IMR-90 (cell line): ENCODE data around the gene UBE2QL1.

Source experiments
- BHLHE40 ChIP-seq: fragments of 150-350 bp; IDR thresholded peaks from 2 replicates; pipeline ENCODE4 v1.6.1; 2016; ENCODE audit warnings: mild to moderate bottlenecking, low read depth, low read length
- CEBPB ChIP-seq: IDR thresholded peaks from 2 replicates; pipeline ENCODE4 v1.6.1; 2012; ENCODE audit warnings: low read depth, low read length, improper control_type of control experiment
- FOS ChIP-seq: fragments of 150-350 bp; IDR thresholded peaks from 2 replicates; pipeline ENCODE4 v1.6.1; 2016; ENCODE audit warnings: low read depth, low read length
- MAFK ChIP-seq: IDR thresholded peaks from 2 replicates; pipeline ENCODE4 v1.6.1; 2012; ENCODE audit warnings: low read depth, low read length, improper control_type of control experiment
- MAZ ChIP-seq: IDR thresholded peaks from 2 replicates; pipeline ENCODE4 v1.6.1; 2012; ENCODE audit warnings: low read depth, mild to moderate bottlenecking, low read length, improper control_type of control experiment, moderate library complexity, borderline replicate concordance
- MXI1 ChIP-seq: IDR thresholded peaks from 2 replicates; pipeline ENCODE4 v1.6.1; 2012; ENCODE audit warnings: low read depth, mild to moderate bottlenecking, low read length, moderate library complexity, borderline replicate concordance
- NFE2L2 ChIP-seq: fragments of 150-350 bp; IDR thresholded peaks from 2 replicates; pipeline ENCODE4 v1.6.1; 2016; ENCODE audit warnings: low read depth, mild to moderate bottlenecking, low read length
- POLR2A ChIP-seq: IDR thresholded peaks from 2 replicates; pipeline ENCODE4 v1.6.1; 2012; ENCODE audit warnings: mild to moderate bottlenecking, low read depth, low read length
- RAD21 ChIP-seq: IDR thresholded peaks from 2 replicates; pipeline ENCODE4 v1.6.1; 2012; ENCODE audit warnings: low read length, improper control_type of control experiment
- RCOR1 ChIP-seq: IDR thresholded peaks from 2 replicates; pipeline ENCODE4 v1.6.1; 2012; ENCODE audit warnings: mild to moderate bottlenecking, low read length, improper control_type of control experiment; ENCODE audit not compliant: insufficient replicate concordance
- TF ChIP-seq, protein P1 (sequence below): fragments of 150-350 bp; IDR thresholded peaks from 2 replicates; pipeline ENCODE4 v1.6.1; 2017; ENCODE audit warnings: mild to moderate bottlenecking, antibody characterized with exemption, low read length, low read depth
- TF ChIP-seq, protein P2 (sequence below): conservative IDR thresholded peaks from 2 replicates; pipeline ENCODE4 v1.5.1; 2012; ENCODE audit warnings: mild to moderate bottlenecking, low read depth, low read length, improper control_type of control experiment
- TF ChIP-seq, protein P3 (sequence below): fragments of 150-350 bp; IDR thresholded peaks from 2 replicates; pipeline ENCODE4 v1.6.1; 2016; ENCODE audit warnings: low read depth, mild to moderate bottlenecking, low read length, moderate library complexity, borderline replicate concordance

DNA sequence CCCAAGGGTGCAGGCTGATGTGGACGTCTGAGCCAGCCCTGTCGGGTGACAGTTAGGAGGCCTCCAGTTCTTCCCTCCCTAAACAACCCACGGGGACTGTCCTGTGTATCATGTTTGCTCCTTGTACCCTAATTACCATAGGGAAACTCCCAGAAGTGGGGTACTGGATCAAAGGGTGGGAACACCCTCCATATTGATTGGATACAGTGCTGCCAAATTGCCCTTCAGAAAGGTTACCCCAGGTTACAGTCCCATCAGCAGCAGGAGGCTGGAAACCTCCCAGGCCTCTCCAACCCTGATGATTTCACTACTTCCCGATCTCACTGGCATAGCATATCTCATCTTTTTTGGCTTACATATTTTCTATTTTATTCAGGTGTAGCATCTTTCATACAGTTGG, 22.0 kb downstream of the UBE2QL1 start:
- TF ChIP-seq, protein P1, sequence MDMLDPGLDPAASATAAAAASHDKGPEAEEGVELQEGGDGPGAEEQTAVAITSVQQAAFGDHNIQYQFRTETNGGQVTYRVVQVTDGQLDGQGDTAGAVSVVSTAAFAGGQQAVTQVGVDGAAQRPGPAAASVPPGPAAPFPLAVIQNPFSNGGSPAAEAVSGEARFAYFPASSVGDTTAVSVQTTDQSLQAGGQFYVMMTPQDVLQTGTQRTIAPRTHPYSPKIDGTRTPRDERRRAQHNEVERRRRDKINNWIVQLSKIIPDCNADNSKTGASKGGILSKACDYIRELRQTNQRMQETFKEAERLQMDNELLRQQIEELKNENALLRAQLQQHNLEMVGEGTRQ, result no peak
- TF ChIP-seq MAZ (no peak), CEBPB (no peak), MXI1 (no peak), POLR2A (no peak), FOS (no peak), RCOR1 (no peak), BHLHE40 (no peak), RAD21 (no peak), NFE2L2 (no peak), MAFK (no peak)
- TF ChIP-seq, protein P2, sequence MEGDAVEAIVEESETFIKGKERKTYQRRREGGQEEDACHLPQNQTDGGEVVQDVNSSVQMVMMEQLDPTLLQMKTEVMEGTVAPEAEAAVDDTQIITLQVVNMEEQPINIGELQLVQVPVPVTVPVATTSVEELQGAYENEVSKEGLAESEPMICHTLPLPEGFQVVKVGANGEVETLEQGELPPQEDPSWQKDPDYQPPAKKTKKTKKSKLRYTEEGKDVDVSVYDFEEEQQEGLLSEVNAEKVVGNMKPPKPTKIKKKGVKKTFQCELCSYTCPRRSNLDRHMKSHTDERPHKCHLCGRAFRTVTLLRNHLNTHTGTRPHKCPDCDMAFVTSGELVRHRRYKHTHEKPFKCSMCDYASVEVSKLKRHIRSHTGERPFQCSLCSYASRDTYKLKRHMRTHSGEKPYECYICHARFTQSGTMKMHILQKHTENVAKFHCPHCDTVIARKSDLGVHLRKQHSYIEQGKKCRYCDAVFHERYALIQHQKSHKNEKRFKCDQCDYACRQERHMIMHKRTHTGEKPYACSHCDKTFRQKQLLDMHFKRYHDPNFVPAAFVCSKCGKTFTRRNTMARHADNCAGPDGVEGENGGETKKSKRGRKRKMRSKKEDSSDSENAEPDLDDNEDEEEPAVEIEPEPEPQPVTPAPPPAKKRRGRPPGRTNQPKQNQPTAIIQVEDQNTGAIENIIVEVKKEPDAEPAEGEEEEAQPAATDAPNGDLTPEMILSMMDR, result no peak
- TF ChIP-seq, protein P3, sequence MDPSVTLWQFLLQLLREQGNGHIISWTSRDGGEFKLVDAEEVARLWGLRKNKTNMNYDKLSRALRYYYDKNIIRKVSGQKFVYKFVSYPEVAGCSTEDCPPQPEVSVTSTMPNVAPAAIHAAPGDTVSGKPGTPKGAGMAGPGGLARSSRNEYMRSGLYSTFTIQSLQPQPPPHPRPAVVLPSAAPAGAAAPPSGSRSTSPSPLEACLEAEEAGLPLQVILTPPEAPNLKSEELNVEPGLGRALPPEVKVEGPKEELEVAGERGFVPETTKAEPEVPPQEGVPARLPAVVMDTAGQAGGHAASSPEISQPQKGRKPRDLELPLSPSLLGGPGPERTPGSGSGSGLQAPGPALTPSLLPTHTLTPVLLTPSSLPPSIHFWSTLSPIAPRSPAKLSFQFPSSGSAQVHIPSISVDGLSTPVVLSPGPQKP, result no peak
